AG09309 (cell line): ENCODE results near the gene ASTN2.

Experiments
- DNase-seq: peaks from one replicate; pipeline ENCODE4 v3.0.0-alpha.2; 2010; ENCODE audit warnings: low read depth
- H3K4me3 ChIP-seq: 2 replicates; pipeline ENCODE4 v1.5.1; 2011; ENCODE audit warnings: mild to moderate bottlenecking, low read depth, low read length, moderate library complexity; ENCODE audit not compliant: control insufficient read depth
- TF ChIP-seq, protein P1 (sequence below): IDR thresholded peaks from 2 replicates; pipeline ENCODE4 v1.5.1; 2011; ENCODE audit warnings: mild to moderate bottlenecking, low read depth, low read length, inconsistent platforms; ENCODE audit not compliant: insufficient read depth, control insufficient read depth; ENCODE audit errors: missing control alignments

Gene ASTN2

DNA sequence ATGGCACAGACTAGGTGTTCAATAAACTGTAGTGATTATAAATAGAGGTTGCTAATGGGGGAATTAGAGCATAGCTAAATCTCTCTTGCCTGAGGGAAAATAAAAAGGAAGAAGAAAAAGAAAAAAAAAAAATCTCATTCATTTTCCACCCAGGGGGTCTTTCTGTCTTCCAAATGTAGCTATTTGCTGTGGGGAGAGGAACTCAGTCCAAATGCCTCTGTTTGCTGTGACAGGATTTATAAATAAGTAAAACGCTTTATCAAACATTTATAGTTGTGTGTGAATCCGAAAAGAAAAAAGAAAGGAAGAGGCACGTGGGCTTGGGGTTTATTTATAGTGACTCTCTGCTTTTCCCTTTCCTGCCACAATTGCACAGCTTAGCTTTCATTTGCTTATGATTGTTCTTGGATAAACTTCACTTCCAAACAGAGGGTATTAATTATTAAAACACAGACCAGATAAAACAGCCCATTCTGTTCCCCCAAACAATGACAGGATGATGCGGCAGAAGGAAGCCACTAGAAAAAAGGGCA lies 245.7 kb downstream of the ASTN2 start:
- TF ChIP-seq, protein P1, sequence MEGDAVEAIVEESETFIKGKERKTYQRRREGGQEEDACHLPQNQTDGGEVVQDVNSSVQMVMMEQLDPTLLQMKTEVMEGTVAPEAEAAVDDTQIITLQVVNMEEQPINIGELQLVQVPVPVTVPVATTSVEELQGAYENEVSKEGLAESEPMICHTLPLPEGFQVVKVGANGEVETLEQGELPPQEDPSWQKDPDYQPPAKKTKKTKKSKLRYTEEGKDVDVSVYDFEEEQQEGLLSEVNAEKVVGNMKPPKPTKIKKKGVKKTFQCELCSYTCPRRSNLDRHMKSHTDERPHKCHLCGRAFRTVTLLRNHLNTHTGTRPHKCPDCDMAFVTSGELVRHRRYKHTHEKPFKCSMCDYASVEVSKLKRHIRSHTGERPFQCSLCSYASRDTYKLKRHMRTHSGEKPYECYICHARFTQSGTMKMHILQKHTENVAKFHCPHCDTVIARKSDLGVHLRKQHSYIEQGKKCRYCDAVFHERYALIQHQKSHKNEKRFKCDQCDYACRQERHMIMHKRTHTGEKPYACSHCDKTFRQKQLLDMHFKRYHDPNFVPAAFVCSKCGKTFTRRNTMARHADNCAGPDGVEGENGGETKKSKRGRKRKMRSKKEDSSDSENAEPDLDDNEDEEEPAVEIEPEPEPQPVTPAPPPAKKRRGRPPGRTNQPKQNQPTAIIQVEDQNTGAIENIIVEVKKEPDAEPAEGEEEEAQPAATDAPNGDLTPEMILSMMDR: no peak
- no peak for DNase-seq
- H3K4me3 ChIP-seq: no peak overlapping the region

DNA sequence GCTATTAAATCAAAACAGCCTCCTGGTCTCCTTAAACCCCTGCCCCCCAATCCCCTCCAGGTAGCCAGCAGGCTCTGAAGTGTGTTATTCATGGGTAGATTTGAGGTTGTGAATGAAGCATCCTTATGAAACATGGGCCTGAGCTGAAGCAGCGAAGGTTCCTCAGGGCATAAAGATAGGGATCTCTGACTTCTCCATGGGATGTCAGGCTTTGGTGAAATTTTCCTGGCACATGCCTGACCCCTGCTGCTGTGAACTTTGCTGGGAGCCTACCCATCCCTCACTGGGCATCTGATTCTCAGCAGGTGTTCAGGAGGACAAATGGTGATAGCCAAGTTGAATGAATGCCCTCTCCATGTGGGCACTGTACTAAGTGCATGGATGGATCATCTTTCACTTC lies 250.3 kb downstream of the ASTN2 start:
- no peak overlapping the region for H3K4me3 ChIP-seq
- TF ChIP-seq, protein P1: no peak
- no peak for DNase-seq

DNA sequence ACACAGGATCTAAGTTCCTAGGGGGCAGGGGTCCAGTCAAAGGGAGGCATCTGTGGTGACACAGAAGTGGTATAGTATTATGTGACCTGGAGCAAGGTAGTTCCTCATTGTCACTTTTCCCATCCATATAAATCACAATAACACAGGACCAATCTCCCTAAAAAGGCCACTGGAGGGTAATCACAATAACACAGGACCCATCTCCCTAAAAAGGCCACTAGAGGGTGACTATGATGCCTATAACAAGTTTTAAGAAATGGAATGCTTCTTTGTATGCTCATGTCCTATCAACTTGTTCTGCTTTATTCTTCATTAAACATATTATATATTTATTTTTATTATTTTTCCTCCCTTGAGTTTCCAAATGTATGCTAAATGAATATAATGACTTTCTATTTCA lies 254.6 kb downstream of the ASTN2 start:
- H3K4me3 ChIP-seq: no peak overlapping the region
- TF ChIP-seq, protein P1: no peak
- no peak for DNase-seq

DNA sequence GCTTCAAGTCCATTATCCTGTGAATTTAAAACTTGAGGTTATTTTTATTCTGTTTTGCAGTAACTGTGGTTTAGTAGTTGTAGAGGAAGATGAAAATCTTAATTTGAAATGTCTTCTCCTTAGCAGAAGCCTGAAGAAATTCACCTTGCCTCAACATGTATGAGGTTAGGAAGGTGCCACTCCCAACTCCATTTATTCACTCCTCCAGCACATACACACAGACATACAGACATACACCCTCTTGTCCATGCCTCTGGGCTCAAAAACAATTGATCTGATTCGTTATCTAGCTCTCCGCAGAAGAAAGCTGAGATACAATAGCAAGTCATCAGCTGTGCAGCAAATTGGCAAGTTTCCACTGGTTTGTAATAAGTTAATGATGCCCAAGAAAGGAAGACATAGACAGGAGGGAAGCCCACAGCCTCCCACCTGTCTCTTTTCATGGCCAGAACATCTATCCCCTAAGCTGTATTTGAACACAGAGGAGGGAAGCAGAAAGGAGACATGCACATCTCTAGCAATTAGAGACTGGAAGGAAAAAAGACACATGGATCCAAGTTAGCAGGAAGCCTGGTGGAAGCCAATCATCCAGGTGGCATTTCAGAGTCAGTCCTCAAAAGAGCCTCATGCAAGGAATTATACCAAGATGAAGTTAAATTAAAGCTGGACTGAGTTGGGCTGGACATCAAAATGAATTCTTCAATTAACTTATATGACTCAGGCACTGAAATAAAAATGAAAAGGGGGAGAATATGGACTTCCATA lies 257.9 kb downstream of the ASTN2 start:
- no peak for DNase-seq
- TF ChIP-seq, protein P1: no peak
- H3K4me3 ChIP-seq: no peak overlapping the region

- no peak overlapping the region for H3K4me3 ChIP-seq
- TF ChIP-seq, protein P1: no peak
- no peak for DNase-seq
Observed at GRCh38 chr9:117156144-117156688, 258.6 kb downstream of the ASTN2 start.

GRCh38 chr9:117153021-117153420 lies 261.8 kb downstream of the ASTN2 start:
- no peak for DNase-seq
- no peak overlapping the region for H3K4me3 ChIP-seq
- TF ChIP-seq, protein P1: no peak
